CD14-positive monocyte (primary cell): ENCODE measurements around the gene PCED1A. TPM values are rescaled to one million over a fixed set of nuclear protein-coding genes. Genes with fewer than 3 reads are reported as not detected.

Experiments
- DNase-seq, 3 donors: peaks; one replicate each; pipeline ENCODE4 v3.0.0-alpha.2; 2011 to 2022
- H2AFZ ChIP-seq: 2 replicates; pipeline ENCODE4 v1.6.0; 2012; ENCODE audit warnings: mild to moderate bottlenecking, low read depth, low read length, inconsistent platforms; ENCODE audit not compliant: insufficient read depth, poor library complexity, severe bottlenecking
- H3K27ac ChIP-seq, 2 donors: 1 replicate in 1 of 2; 2 replicates in 1 of 2; pipeline ENCODE4 v1.5.1; 2012 to 2013; ENCODE audit warnings: low read length in 2 of 2, control low read depth in 1 of 2, inconsistent platforms in 1 of 2, low read depth in 1 of 2, mild to moderate bottlenecking in 1 of 2
- H3K27me3 ChIP-seq, 2 donors: one replicate each; pipeline versions ENCODE4 v1.6.0 to v1.6.1; 2011 to 2013; ENCODE audit warnings: low read length in 2 of 2; ENCODE audit not compliant: control insufficient read depth in 2 of 2, insufficient read depth in 2 of 2
- H3K36me3 ChIP-seq, 2 donors: replicated peaks in 1 of 2; 1 replicate in 1 of 2; 2 replicates in 1 of 2; pipeline versions ENCODE4 v1.5.1 to v1.6.1; 2012 to 2013; ENCODE audit warnings: low read length in 2 of 2, control low read depth in 1 of 2, inconsistent platforms in 1 of 2, mild to moderate bottlenecking in 1 of 2; ENCODE audit not compliant: insufficient read depth in 2 of 2, control insufficient read depth in 1 of 2
- H3K4me1 ChIP-seq, 2 donors: 1 replicate in 1 of 2; 2 replicates in 1 of 2; pipeline versions ENCODE4 v1.5.1 to v1.6.1; 2012 to 2013; ENCODE audit warnings: low read length in 2 of 2, control low read depth in 1 of 2, inconsistent platforms in 1 of 2, mild to moderate bottlenecking in 1 of 2, moderate library complexity in 1 of 2; ENCODE audit not compliant: insufficient read depth in 2 of 2, control insufficient read depth in 1 of 2
- H3K4me2 ChIP-seq: replicated peaks from 2 replicates; pipeline ENCODE3; 2012; ENCODE audit warnings: low read length, moderate library complexity, mild to moderate bottlenecking; ENCODE audit not compliant: poor library complexity, severe bottlenecking; ENCODE audit errors: extremely low read depth
- H3K4me3 ChIP-seq, 3 experiments: fragments of 200-600 bp in 1 of 3; sonication (generic) in 1 of 3; replicated peaks in 1 of 3; 1 replicate in 2 of 3; 2 replicates in 1 of 3; pipeline ENCODE4 v1.5.1; 2011 to 2013; ENCODE audit warnings: low read length in 3 of 3, mild to moderate bottlenecking in 3 of 3, control low read depth in 2 of 3, low read depth in 2 of 3, inconsistent platforms in 1 of 3, moderate library complexity in 1 of 3
- H3K79me2 ChIP-seq: 2 replicates; pipeline ENCODE4 v1.6.0; 2012; ENCODE audit warnings: mild to moderate bottlenecking, control low read depth, inconsistent platforms, low read length, moderate library complexity; ENCODE audit not compliant: insufficient read depth
- H3K9ac ChIP-seq: 2 replicates; pipeline ENCODE4 v1.6.0; 2017; ENCODE audit warnings: low read length, mild to moderate bottlenecking; ENCODE audit not compliant: insufficient read depth, poor library complexity, severe bottlenecking
- H3K9me3 ChIP-seq, 2 donors: replicated peaks in 1 of 2; 1 replicate in 1 of 2; 2 replicates in 1 of 2; pipeline versions ENCODE4 v1.5.1 to v1.6.1; 2012 to 2013; ENCODE audit warnings: low read length in 2 of 2, control low read depth in 1 of 2; ENCODE audit not compliant: control insufficient read depth in 1 of 2, insufficient read depth in 1 of 2
- H4K20me1 ChIP-seq: 2 replicates; pipeline ENCODE4 v1.6.0; 2012; ENCODE audit warnings: mild to moderate bottlenecking, low read length, control low read depth, moderate library complexity; ENCODE audit not compliant: insufficient read depth
- H3K27ac Mint-ChIP-seq, 7 donors: one replicate each; pipeline ENCODE4 v1.8.0; 2020; ENCODE audit warnings: mild to moderate bottlenecking in 7 of 7, mixed read lengths in 7 of 7, moderate library complexity in 6 of 7, inconsistent platforms in 2 of 7
- H3K27me3 Mint-ChIP-seq, 3 donors: one replicate each; pipeline ENCODE4 v1.8.0; 2021 to 2022; ENCODE audit warnings: low read depth in 3 of 3, mild to moderate bottlenecking in 3 of 3, mixed read lengths in 3 of 3, moderate library complexity in 3 of 3, inconsistent platforms in 1 of 3
- H3K36me3 Mint-ChIP-seq, 2 donors: one replicate each; pipeline ENCODE4 v1.8.0; 2020; ENCODE audit warnings: mixed read lengths in 2 of 2, inconsistent platforms in 1 of 2, mild to moderate bottlenecking in 1 of 2
- H3K4me1 Mint-ChIP-seq: one replicate; pipeline ENCODE4 v1.8.0; 2020; ENCODE audit warnings: mild to moderate bottlenecking, mixed read lengths
- H3K4me3 Mint-ChIP-seq, 2 donors: one replicate each; pipeline ENCODE4 v1.8.0; 2020; ENCODE audit warnings: mild to moderate bottlenecking in 2 of 2, mixed read lengths in 2 of 2, moderate library complexity in 1 of 2
- H3K9me3 Mint-ChIP-seq, 7 donors: one replicate each; pipeline ENCODE4 v1.8.0; 2020 to 2022; ENCODE audit warnings: mixed read lengths in 7 of 7, mild to moderate bottlenecking in 6 of 7, moderate library complexity in 6 of 7, inconsistent platforms in 2 of 7
- CTCF ChIP-seq: fragments of 200-600 bp; IDR thresholded peaks from one replicate; pipeline ENCODE4 v1.8.0; 2022; ENCODE audit warnings: antibody characterized with exemption, mild to moderate bottlenecking
- WGBS: methylation state at CpG from one replicate; pipeline ENCODE4 v1.1.5; 2013; ENCODE audit warnings: missing lambda C conversion rate; ENCODE audit not compliant: insufficient coverage; 5-methylcytosine and 5-hydroxymethylcytosine counted together
- intact Hi-C, 2 donors: fragments of 100-400 bp; cut with micrococcal nuclease; formaldehyde crosslinking; loops; one replicate each; pipeline versions ENCODE4 v1.15.0 to v1.15.1; 2023
- polyA plus RNA-seq, 3 donors: library from polyadenylated mRNA; depleted of rRNA in 1 of 3; unstranded in 2 of 3; stranded (reverse) in 1 of 3; fragments of 300-500 nt in 2 of 3; fragments of >200 nt in 1 of 3; fragmentation: Illumina TruSeq in 2 of 3; gene quantifications; 1 replicate in 2 of 3; 2 replicates in 1 of 3; pipeline ENCODE4 v1.2.3, GENCODE V29; 2012 to 2021

The PCED1A gene
- polyA plus RNA-seq, 3 donors: 9.1 to 85.2 (median 10.2) TPM

- no peak for DNase-seq
- WGBS: 0% methylated on average over 2 of the region's 5 CpGs
- Mint-ChIP-seq H3K27me3 (peaks cover 8 to 18% (median 17%) of the 10 kb centered on the region in 3 donors), H3K4me1 (no peaks in the 10 kb centered on the region), H3K27ac (peak within 1 kb of the TSS in 1 of 7 donors; percentile 12), H3K4me3 (no peak within 1 kb of the TSS), H3K9me3 (peaks cover 0 to 15% (median 9%) of the 10 kb centered on the region in 7 donors), H3K36me3 (no peaks in the 10 kb centered on the region)
- Histone ChIP-seq H2AFZ (no peak within 1 kb of the TSS), H3K79me2 (no peaks in the 10 kb centered on the region), H3K4me3 (no peak within 1 kb of the TSS), H3K9me3 (no peaks in the 10 kb centered on the region), H3K9ac (no peak within 1 kb of the TSS), H3K4me1 (no peaks in the 10 kb centered on the region), H3K27me3 (peaks cover 0 to 9% of the 10 kb centered on the region in 2 donors), H4K20me1 (no peaks in the 10 kb centered on the region), H3K4me2 (no peak within 1 kb of the TSS), H3K36me3 (no peaks in the 10 kb centered on the region), H3K27ac (no peak within 1 kb of the TSS)
- TF ChIP-seq CTCF: no peak
- intact Hi-C loops: no loop called here
Observed at GRCh38 chr20:2814587-2815051, 25.8 kb downstream of the PCED1A start, which contains the start of gene C20orf141. C20orf141 (plus strand) TSS chr20:2814987; CDS start chr20:2815185, 198 bp downstream.

GRCh38 chr20:2814076-2814475 is 26.4 kb downstream of the PCED1A start:
- Histone ChIP-seq H3K4me2 (no peak overlapping the region), H4K20me1 (no peaks in the 10 kb centered on the region), H3K27me3 (peaks cover 0 to 5% of the 10 kb centered on the region in 2 donors), H2AFZ (no peak overlapping the region), H3K9ac (no peak overlapping the region), H3K27ac (no peak overlapping the region), H3K9me3 (no peaks in the 10 kb centered on the region), H3K36me3 (no peaks in the 10 kb centered on the region), H3K4me3 (no peak overlapping the region), H3K4me1 (no peaks in the 10 kb centered on the region), H3K79me2 (no peaks in the 10 kb centered on the region)
- TF ChIP-seq CTCF: no peak
- no peaks in the 10 kb centered on the region for H3K36me3 Mint-ChIP-seq
- peaks cover 7 to 19% (median 12%) of the 10 kb centered on the region in 3 donors for H3K27me3 Mint-ChIP-seq
- no peak overlapping the region for H3K4me3 Mint-ChIP-seq
- no peaks in the 10 kb centered on the region for H3K4me1 Mint-ChIP-seq
- DNase-seq: no peak
- H3K9me3 Mint-ChIP-seq: peaks cover 0 to 16% (median 9%) of the 10 kb centered on the region in 7 donors
- no peak overlapping the region for H3K27ac Mint-ChIP-seq
- intact Hi-C loops: no loop called here
- no CpG with 5 or more reads among the region's 1 CpG for WGBS
